ENCODE results near the gene ELK4.

DNA sequence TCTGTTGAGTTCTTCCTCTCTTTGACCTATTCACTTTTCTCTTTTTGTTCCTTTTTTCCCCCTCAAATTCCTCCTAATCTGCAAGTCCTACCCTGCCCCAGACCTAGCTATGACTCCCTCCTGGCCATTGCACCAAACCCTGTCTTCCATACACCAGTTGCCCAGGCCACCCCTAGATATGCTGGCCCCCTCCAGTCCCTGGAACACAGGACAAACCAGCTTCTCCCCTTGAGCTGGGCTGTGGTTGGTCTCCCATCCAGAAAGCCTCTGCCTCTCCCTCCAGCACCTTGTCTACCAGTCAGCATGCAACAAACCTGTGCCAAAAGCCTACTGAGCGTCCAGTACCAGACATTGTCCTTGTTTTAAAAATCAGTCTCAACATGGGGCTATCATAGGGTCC, 59.4 kb downstream of the ELK4 start:
- TF ChIP-seq CTCF (IDR thresholded peaks at IDR 0.05): no peak
- no peak for TF ChIP-seq EP300 (IDR thresholded peaks at IDR 0.05)
- TF ChIP-seq POLR2A (IDR thresholded peaks at IDR 0.05): no peak

All from ovary (tissue), 3 donors.